Peyer's patch (tissue), 4 donors: ENCODE measurements around the gene CSNK2A3.

Experiments
- POLR2A ChIP-seq, 2 donors: fragments of 450-650 bp; IDR thresholded peaks; one replicate each; pipeline ENCODE4 v1.5.1; 2017; ENCODE audit warnings: antibody characterized with exemption in 2 of 2, mild to moderate bottlenecking in 2 of 2, moderate library complexity in 2 of 2
- TF ChIP-seq, protein P1 (sequence below), 6 experiments: fragments of 450-650 bp in 4 of 6; fragments of 200-600 bp in 2 of 6; sonication (generic) in 1 of 6; IDR thresholded peaks; one replicate each; pipeline ENCODE4 v1.5.1; 2017 to 2019; ENCODE audit warnings: antibody characterized with exemption in 6 of 6, mild to moderate bottlenecking in 3 of 6, moderate library complexity in 1 of 6

DNA sequence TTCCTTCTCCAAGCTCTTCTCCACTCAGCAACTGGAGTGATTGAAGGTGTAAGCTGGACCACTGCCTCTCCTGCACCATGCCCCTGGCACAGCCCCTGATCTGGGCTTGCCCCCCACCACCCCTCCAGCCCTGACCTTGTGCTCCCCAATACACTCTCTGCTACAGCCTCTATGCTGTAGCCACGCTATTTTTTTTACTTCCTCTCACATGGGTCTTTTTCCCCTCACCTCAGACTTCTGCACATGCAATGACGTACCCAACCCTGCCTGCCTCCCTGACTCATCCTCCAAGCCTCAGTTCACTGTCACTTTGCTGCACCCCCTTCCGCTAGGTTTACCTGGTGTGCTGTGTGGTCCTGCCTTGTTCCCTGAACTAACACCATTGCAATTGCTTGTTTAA lies 9.0 kb downstream of the CSNK2A3 start:
- TF ChIP-seq, protein P1, sequence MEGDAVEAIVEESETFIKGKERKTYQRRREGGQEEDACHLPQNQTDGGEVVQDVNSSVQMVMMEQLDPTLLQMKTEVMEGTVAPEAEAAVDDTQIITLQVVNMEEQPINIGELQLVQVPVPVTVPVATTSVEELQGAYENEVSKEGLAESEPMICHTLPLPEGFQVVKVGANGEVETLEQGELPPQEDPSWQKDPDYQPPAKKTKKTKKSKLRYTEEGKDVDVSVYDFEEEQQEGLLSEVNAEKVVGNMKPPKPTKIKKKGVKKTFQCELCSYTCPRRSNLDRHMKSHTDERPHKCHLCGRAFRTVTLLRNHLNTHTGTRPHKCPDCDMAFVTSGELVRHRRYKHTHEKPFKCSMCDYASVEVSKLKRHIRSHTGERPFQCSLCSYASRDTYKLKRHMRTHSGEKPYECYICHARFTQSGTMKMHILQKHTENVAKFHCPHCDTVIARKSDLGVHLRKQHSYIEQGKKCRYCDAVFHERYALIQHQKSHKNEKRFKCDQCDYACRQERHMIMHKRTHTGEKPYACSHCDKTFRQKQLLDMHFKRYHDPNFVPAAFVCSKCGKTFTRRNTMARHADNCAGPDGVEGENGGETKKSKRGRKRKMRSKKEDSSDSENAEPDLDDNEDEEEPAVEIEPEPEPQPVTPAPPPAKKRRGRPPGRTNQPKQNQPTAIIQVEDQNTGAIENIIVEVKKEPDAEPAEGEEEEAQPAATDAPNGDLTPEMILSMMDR (IDR thresholded peaks at IDR 0.05): no peak
- TF ChIP-seq POLR2A (IDR thresholded peaks at IDR 0.05): no peak
